GM10266 (cell line): ENCODE data around the gene CDC7.

Experiments used
- DNase-seq: peaks from one replicate; pipeline ENCODE4 v3.0.0; 2012; ENCODE audit errors: extremely low spot score
- TF ChIP-seq, protein P1 (sequence below): IDR thresholded peaks from 2 replicates; pipeline ENCODE4 v1.5.1; 2012; ENCODE audit warnings: mild to moderate bottlenecking, low read depth; ENCODE audit not compliant: control insufficient read depth, insufficient read depth; ENCODE audit errors: missing control alignments

The CDC7 gene

GRCh38 chr1:91490501-91490900, 10.2 kb upstream of the CDC7 start:
- no peak for DNase-seq
- TF ChIP-seq, protein P1, sequence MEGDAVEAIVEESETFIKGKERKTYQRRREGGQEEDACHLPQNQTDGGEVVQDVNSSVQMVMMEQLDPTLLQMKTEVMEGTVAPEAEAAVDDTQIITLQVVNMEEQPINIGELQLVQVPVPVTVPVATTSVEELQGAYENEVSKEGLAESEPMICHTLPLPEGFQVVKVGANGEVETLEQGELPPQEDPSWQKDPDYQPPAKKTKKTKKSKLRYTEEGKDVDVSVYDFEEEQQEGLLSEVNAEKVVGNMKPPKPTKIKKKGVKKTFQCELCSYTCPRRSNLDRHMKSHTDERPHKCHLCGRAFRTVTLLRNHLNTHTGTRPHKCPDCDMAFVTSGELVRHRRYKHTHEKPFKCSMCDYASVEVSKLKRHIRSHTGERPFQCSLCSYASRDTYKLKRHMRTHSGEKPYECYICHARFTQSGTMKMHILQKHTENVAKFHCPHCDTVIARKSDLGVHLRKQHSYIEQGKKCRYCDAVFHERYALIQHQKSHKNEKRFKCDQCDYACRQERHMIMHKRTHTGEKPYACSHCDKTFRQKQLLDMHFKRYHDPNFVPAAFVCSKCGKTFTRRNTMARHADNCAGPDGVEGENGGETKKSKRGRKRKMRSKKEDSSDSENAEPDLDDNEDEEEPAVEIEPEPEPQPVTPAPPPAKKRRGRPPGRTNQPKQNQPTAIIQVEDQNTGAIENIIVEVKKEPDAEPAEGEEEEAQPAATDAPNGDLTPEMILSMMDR, result no peak

- DNase-seq, result no peak
These were observed 2.6 kb upstream of the CDC7 start for GRCh38 chr1:91498035-91498434.

GRCh38 chr1:91498498-91499245, 2.0 kb upstream of the CDC7 start:
- TF ChIP-seq, protein P1, result no peak
- DNase-seq, result no peak

More at GRCh38 chr1:91498035-91498434, 2.6 kb upstream of the CDC7 start:
- TF ChIP-seq, protein P1, result no peak

- TF ChIP-seq, protein P1, result no peak
These were observed 1.3 kb upstream of the CDC7 start for GRCh38 chr1:91499346-91499745.

DNA sequence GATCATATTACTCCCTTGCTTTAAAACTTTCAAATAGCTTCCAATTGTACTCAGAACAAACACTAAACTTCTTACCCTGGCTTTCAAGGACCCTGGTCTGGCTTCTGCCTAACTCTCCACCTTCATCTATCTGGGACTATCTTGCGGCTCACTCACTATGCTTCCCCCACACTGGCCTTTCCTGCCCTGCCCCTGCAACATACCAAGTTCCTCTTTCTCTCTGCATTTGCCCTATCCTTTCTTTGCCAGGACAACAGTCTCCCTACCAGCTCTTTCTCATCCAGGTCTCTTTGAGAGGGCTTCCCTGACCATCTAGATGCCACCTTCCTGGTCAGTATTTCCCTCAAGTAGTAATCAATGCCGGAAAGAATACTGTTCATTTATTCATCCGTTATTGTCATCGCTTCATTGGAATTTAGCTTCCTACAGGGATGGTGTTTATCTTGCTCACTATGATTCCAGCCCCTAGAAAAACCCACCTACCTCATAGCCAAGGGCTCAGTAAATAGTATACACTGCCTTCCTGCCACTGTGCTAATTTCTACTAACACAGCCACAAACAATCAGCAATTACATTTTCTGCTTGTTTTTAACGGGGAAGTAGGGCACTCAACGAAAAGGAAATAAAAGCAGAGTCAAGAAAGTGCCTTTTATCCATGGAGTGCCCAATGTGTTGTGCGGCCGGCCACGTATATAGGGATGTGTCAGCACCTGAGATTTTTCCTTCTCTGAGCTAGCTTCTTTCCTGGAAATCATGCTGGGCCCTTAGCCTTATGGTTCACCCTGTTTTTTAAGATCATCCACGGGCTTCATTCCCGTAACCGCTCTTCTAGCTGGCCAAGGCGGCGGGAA, 521 bp upstream of the CDC7 start:
- TF ChIP-seq, protein P1, result no peak
- no peak for DNase-seq

More at GRCh38 chr1:91499346-91499745, 1.3 kb upstream of the CDC7 start:
- DNase-seq, result no peak

DNA sequence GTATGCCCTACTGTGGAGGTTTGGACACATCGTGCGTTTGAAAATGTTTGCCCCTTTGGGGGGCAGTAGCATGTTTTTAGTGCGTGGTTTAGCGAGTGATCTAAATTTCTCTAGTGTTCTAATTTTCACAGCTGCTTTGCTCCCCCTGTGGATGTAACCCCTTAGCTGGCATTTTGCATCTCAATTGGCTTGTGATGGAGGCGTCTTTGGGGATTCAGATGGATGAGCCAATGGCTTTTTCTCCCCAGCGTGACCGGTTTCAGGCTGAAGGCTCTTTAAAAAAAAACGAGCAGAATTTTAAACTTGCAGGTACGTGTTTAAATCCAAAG, 836 bp downstream of the CDC7 start:
- DNase-seq, result peak; percentile 28
- TF ChIP-seq, protein P1, result no peak

DNA sequence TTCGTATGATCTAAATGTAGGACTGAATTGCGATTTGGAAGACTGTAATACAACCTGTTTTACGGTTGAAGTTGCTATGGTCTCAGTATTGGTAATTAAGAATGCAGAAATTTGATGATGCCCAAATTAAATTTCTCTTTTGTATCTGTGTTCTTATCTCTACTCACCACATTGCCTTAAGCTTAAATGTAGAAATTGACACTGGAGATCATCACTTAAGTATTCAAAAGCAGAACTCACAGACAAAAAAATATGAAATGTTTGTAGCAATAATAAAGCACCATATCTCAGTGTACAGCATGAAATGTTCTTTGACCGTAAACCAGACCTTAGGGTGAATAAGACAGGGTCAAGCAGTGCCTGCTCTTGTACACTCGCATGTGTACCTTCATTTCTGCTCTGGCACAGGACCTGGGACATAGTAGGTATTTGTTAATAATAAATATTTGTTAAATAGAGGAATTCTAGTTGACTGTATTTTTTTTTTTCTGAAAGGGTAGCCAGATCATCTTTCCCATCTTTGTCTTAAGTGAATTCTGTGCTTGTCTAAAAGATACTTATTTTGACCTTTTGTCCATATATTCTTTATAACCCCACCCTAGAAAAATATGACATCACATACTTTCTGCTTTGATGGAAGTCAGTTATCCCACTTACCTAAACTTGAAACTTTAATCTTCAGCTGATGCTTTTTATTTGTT, 1.5 kb downstream of the CDC7 start:
- TF ChIP-seq, protein P1, result no peak
- no peak for DNase-seq
